Vagina (tissue), 2 donors: ENCODE measurements around the gene GJA4.

Experiments
- CTCF ChIP-seq, 3 experiments: fragments of 450-650 bp in 2 of 3; fragments of 200-600 bp in 1 of 3; sonication (generic) in 1 of 3; IDR thresholded peaks; one replicate each; pipeline ENCODE4 v1.5.1; 2017 to 2019; ENCODE audit warnings: antibody characterized with exemption in 3 of 3, mild to moderate bottlenecking in 2 of 3, moderate library complexity in 2 of 3
- POLR2A ChIP-seq, 2 donors: fragments of 450-650 bp; IDR thresholded peaks; one replicate each; pipeline ENCODE4 v1.6.1; 2017; ENCODE audit warnings: antibody characterized with exemption in 2 of 2, mild to moderate bottlenecking in 2 of 2, moderate library complexity in 2 of 2

GRCh38 chr1:34777519-34778321 lies 15.1 kb upstream of the GJA4 start:
- TF ChIP-seq CTCF (IDR thresholded peaks at IDR 0.05) (no peak), POLR2A (IDR thresholded peaks at IDR 0.05) (no peak)
